ENCODE results near the gene HAUS8. TPM values are rescaled to one million over a fixed set of nuclear protein-coding genes. Genes with fewer than 3 reads are reported as not detected.
"Not testable (repeated sequence)": the region's sequence is repeated elsewhere in the genome, so short reads cannot be mapped to it uniquely, and the experiment has no call there.

The HAUS8 gene
- total RNA-seq, 1 donor from 2014 or later, result 20.5 TPM

DNA sequence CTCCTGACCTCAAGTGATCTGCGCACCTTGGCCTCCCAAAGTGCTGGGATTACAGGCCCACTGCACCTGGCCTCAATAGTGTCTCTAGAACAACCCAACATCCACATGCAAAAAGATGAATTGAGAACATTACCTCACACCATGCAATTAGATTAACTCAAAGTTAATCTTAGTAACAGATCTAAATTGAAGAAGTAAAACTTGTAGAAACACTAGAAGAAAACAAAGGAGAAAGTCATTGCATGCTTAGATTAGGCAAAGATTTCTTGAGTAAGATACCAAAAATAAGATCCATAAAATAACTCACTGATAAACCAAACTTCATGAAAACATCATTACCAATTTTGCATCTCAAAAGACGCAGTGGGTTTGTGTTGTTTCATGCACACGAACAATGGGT is 51.4 kb downstream of the HAUS8 start:
- DNase-seq (ENCODE audit: low read depth), result no peak
- no peak overlapping the region for H3K4me3 ChIP-seq (ENCODE audit: low read depth, low read length)
- no peak for TF ChIP-seq CTCF (conservative IDR thresholded peaks at IDR 0.05; ENCODE audit: low read depth, low read length)

- DNase-seq (ENCODE audit: low read depth), result no peak
- no peak overlapping the region for H3K4me3 ChIP-seq (ENCODE audit: low read depth, low read length)
- TF ChIP-seq CTCF (conservative IDR thresholded peaks at IDR 0.05; ENCODE audit: low read depth, low read length), result no peak
Observed at GRCh38 chr19:17022738-17023137, 52.5 kb downstream of the HAUS8 start.

DNA sequence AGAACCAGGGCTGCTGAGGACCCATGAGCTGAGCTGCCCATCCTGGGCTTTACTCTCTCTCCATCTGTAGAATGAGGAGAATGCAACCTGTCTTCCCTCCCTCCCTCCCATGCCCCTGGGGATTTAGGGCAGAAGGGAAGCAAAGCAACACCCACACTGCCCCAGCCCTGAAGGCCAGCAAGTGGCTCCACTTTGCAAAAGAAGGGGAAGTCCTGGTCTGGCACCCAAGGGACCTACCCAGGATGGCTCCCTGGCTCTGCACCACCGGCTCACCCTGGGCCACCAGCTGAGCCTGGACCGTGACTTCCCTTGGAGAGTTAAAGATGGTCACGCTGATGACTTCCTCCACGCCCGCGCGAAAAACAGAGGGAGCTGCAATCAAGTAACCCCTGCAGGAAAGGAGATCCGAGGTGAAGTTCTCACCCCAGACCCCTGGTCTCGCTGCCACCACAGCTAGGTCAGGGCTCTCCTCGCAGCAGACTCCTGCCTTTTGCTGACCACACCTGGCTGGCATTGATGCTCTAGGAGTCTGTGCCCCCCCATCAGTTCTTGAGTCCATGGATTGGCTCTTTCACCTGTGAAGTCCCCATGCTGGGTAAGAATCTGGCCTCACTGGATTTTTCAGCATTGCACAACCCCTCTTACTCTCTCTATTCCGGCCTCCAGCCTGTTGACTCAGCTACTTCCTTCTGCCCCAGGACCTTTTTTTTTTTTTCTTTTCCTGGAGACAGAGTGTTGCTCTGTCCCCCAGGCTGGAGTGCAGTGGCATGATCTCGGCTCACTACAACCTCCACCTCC is 53.3 kb downstream of the HAUS8 start:
- TF ChIP-seq CTCF (conservative IDR thresholded peaks at IDR 0.05; ENCODE audit: low read depth, low read length), result no peak
- DNase-seq (ENCODE audit: low read depth), result peak; percentile 19
- H3K4me3 ChIP-seq (ENCODE audit: low read depth, low read length), result no peak overlapping the region

DNA sequence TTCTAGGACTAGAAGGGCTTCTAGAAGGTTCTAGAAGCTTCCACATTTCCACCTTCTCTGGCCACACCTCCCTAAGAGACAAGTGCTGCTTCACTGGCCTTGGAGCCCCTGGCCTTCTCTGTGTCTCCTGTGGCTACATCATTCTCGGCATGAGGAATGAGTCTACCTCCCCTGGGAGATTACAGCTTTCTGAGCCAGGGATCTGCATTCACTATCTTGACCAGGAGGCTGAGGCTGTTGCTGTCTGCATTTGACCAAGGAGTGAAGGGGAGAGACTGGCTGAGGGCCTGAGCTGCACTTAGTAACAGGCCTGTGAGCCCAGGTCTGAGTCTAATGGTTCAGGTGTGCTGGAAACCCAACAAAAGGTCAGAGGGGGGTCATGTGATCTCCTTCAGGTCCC is 53.9 kb downstream of the HAUS8 start:
- no peak for DNase-seq (ENCODE audit: low read depth)
- no peak overlapping the region for H3K4me3 ChIP-seq (ENCODE audit: low read depth, low read length)
- no peak for TF ChIP-seq CTCF (conservative IDR thresholded peaks at IDR 0.05; ENCODE audit: low read depth, low read length)

DNA sequence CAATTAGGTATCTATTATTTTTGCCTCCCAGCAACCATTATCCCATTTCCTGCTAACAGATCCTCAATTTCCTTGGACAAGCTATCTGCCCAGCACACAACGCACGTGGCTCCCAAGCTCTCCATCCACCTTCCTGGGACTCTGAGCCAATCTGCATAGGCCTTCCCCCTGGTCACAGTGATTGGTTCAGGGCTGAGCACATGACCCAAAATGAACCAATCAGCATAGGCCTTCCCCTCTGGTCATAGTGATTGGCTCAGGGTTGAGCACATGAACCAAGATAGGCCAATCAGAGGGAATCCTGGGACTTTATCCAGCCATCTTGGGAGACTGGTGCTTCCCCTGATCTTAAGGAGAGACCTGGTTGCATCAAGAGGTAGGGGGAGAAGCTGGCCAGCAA is 54.4 kb downstream of the HAUS8 start:
- no peak for DNase-seq (ENCODE audit: low read depth)
- no peak overlapping the region for H3K4me3 ChIP-seq (ENCODE audit: low read depth, low read length)
- no peak for TF ChIP-seq CTCF (conservative IDR thresholded peaks at IDR 0.05; ENCODE audit: low read depth, low read length)

DNA sequence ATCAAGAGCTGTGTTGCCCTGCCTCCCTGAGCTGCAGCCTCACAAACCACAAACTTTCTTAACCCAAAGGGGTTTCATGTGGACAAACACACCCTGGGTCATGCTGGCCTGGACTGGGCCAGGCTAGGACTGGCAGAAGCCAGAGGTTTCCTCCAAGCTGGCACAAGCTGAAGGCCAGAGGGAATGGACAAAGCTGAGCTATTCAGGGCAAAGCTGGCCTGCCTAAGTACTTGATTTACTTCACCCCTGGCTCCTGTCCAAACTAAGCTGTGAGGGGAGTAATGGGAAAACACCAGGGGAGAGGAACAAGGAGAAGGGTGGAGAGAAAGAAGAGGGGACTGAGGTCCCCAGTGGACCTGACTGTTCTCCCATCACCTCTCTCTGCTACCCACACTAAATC is 54.9 kb downstream of the HAUS8 start:
- no peak overlapping the region for H3K4me3 ChIP-seq (ENCODE audit: low read depth, low read length)
- no peak for TF ChIP-seq CTCF (conservative IDR thresholded peaks at IDR 0.05; ENCODE audit: low read depth, low read length)
- no peak for DNase-seq (ENCODE audit: low read depth)

GRCh38 chr19:17014212-17014861 is 60.9 kb downstream of the HAUS8 start:
- not testable (repeated sequence) for H3K4me3 ChIP-seq (ENCODE audit: low read depth, low read length); DNase-seq (ENCODE audit: low read depth)

Data from epithelial cell of proximal tubule (primary cell).